GM12878 (cell line): Measurements from ENCODE around the gene CD52. TPM values are rescaled to one million over a fixed set of nuclear protein-coding genes. Genes with fewer than 3 reads are reported as not detected.
A peak's percentile ranks its signal among the peaks of the same experiment; 100 is the strongest.

ENCODE experiments used
- ATAC-seq: fragments of 200-7000 bp; cut with Tn5 transposase; 3 replicates; pipeline ENCODE4 v1.9.1; 2020; ENCODE audit warnings: mild to moderate bottlenecking, moderate library complexity
- Bru-seq: library from RNA; stranded (reverse); fragments of 400-500 nt; gene quantifications from one replicate; lab custom pipeline; 2021; lab: Mats Ljungman, UMichigan
- BruChase-seq, 2 experiments: library from RNA; stranded (reverse); fragments of 400-500 nt; gene quantifications; one replicate each; lab custom pipeline; 2021; lab: Mats Ljungman, UMichigan
- BruUV-seq: library from RNA; stranded (reverse); fragments of 400-500 nt; replicated peaks from 2 replicates; lab custom pipeline; 2021; lab: Mats Ljungman, UMichigan
- CTCF ChIA-PET: fragments of 300-600 bp; sonication (Branson Sonifier 250); formaldehyde crosslinking; extraction: SDS; loops from one replicate; lab custom pipeline; 2021; ENCODE audit warnings: inconsistent platforms; lab: Yijun Ruan, JAX
- POLR2A ChIA-PET: fragments of 350-600 bp; formaldehyde crosslinking; extraction: SDS; loops from one replicate; lab custom pipeline; 2021; ENCODE audit warnings: inconsistent platforms; lab: Charles Lee
- RAD21 ChIA-PET: fragments of 300-600 bp; sonication (Branson Sonifier 250); formaldehyde crosslinking; loops from one replicate; lab custom pipeline; 2023; ENCODE audit warnings: antibody characterized with exemption; ENCODE audit not compliant: unreplicated experiment; lab: Charles Lee
- SMC1A ChIA-PET: fragments of 300-600 bp; sonication (Branson Sonifier 250); formaldehyde crosslinking; loops from one replicate; lab custom pipeline; 2023; ENCODE audit not compliant: unreplicated experiment, uncharacterized antibody; lab: Charles Lee
- DNase-seq: peaks from one replicate; pipeline ENCODE4 v3.0.0-alpha.2; 2011; ENCODE audit warnings: low read depth, low spot score
- FAIRE-seq: peaks from 3 replicates; lab custom pipeline; 2011; peaks lifted over from hg19 to GRCh38; lab: Jason Lieb, UNC
- H2AFZ ChIP-seq: 2 replicates; pipeline ENCODE4 v1.6.0; 2011; ENCODE audit warnings: low read depth, low read length, control low read depth; ENCODE audit not compliant: control insufficient read depth
- H3K27ac ChIP-seq: 2 replicates; pipeline ENCODE4 v1.5.1; 2011; ENCODE audit warnings: control low read depth; ENCODE audit not compliant: control insufficient read depth, insufficient read depth
- H3K27me3 ChIP-seq, 2 experiments: replicated peaks in 1 of 2; 2 replicates each; pipeline versions ENCODE4 v1.6.0 to v1.6.1; 2011; ENCODE audit warnings: low read length in 1 of 2; ENCODE audit not compliant: control insufficient read depth in 2 of 2, insufficient read depth in 2 of 2
- H3K36me3 ChIP-seq, 2 experiments: 2 replicates each; pipeline ENCODE4 v1.5.1; 2011; ENCODE audit warnings: low read length in 1 of 2; ENCODE audit not compliant: control insufficient read depth in 2 of 2, insufficient read depth in 2 of 2
- H3K4me1 ChIP-seq: 2 replicates; pipeline ENCODE4 v1.6.1; 2011; ENCODE audit warnings: mild to moderate bottlenecking, low read length, moderate library complexity, mixed read lengths; ENCODE audit not compliant: control insufficient read depth, insufficient read depth
- H3K4me2 ChIP-seq: 2 replicates; pipeline ENCODE4 v1.6.0; 2011; ENCODE audit warnings: control low read depth; ENCODE audit not compliant: control insufficient read depth, insufficient read depth
- H3K4me3 ChIP-seq: fragments of 200-600 bp; sonication (generic); 2 replicates; pipeline ENCODE4 v1.5.1; 2016
- H3K79me2 ChIP-seq: 2 replicates; pipeline ENCODE4 v1.6.0; 2011; ENCODE audit warnings: low read length; ENCODE audit not compliant: control insufficient read depth, insufficient read depth
- H3K9ac ChIP-seq: 2 replicates; pipeline ENCODE4 v1.8.0; 2011; ENCODE audit warnings: low read length, control low read depth, mixed read lengths; ENCODE audit not compliant: control insufficient read depth, insufficient read depth
- H3K9me3 ChIP-seq: replicated peaks from 3 replicates; pipeline ENCODE4 v1.5.1; 2011; ENCODE audit warnings: mild to moderate bottlenecking, low read length; ENCODE audit not compliant: control insufficient read depth, insufficient read depth
- H4K20me1 ChIP-seq: 2 replicates; pipeline ENCODE4 v1.6.0; 2011; ENCODE audit not compliant: control insufficient read depth, insufficient read depth
- ATF2 ChIP-seq: IDR thresholded peaks from 2 replicates; pipeline ENCODE4 v1.6.1; 2012; ENCODE audit warnings: low read length, inconsistent platforms
- ATF7 ChIP-seq: fragments of 450-650 bp; IDR thresholded peaks from 2 replicates; pipeline ENCODE4 v1.6.1; 2016; ENCODE audit warnings: low read depth, mild to moderate bottlenecking
- EP300 ChIP-seq, 2 experiments: fragments of 150-350 bp in 1 of 2; IDR thresholded peaks; 2 replicates each; pipeline ENCODE4 v1.6.1; 2011 to 2012; ENCODE audit warnings: low read depth in 2 of 2, low read length in 2 of 2, borderline replicate concordance in 1 of 2, improper control_type of control experiment in 1 of 2, inconsistent platforms in 1 of 2; ENCODE audit not compliant: control insufficient read depth in 1 of 2
- GATAD2B ChIP-seq: fragments of 450-650 bp; conservative IDR thresholded peaks from 2 replicates; pipeline ENCODE4 v1.6.1; 2017; ENCODE audit warnings: low read depth, mild to moderate bottlenecking, moderate library complexity
- HCFC1 ChIP-seq: fragments of 150-350 bp; IDR thresholded peaks from 2 replicates; pipeline ENCODE4 v1.6.1; 2014; ENCODE audit warnings: low read length
- MEF2B ChIP-seq: fragments of 450-650 bp; IDR thresholded peaks from 2 replicates; pipeline ENCODE4 v1.6.1; 2018; ENCODE audit warnings: mild to moderate bottlenecking, moderate library complexity; ENCODE audit not compliant: partially characterized antibody, poor library complexity, severe bottlenecking
- MLLT1 ChIP-seq: fragments of 450-650 bp; IDR thresholded peaks from 2 replicates; pipeline ENCODE4 v1.6.1; 2016; ENCODE audit warnings: mild to moderate bottlenecking
- MYB ChIP-seq: fragments of 150-350 bp; IDR thresholded peaks from 2 replicates; pipeline ENCODE4 v1.6.1; 2014; ENCODE audit warnings: mild to moderate bottlenecking, low read depth, low read length, borderline replicate concordance
- POLR2AphosphoS5 ChIP-seq: IDR thresholded peaks from 2 replicates; pipeline ENCODE4 v1.6.1; 2011; ENCODE audit warnings: mild to moderate bottlenecking, low read length, inconsistent platforms
- RCOR1 ChIP-seq: conservative IDR thresholded peaks from 2 replicates; pipeline ENCODE4 v1.6.1; 2012; ENCODE audit warnings: low read depth, low read length, improper control_type of control experiment
- RFX5 ChIP-seq: IDR thresholded peaks from 2 replicates; pipeline ENCODE4 v1.6.1; 2011; ENCODE audit warnings: low read depth, low read length, improper control_type of control experiment
- RUNX3 ChIP-seq: IDR thresholded peaks from 2 replicates; pipeline ENCODE4 v1.6.1; 2012; ENCODE audit warnings: low read length, inconsistent platforms
- SREBF2 ChIP-seq: IDR thresholded peaks from 2 replicates; pipeline ENCODE4 v1.6.1; 2012; ENCODE audit warnings: mild to moderate bottlenecking, low read length
- ZNF274 ChIP-seq: IDR thresholded peaks from one replicate; pipeline ENCODE4 v1.8.0; 2011; ENCODE audit not compliant: insufficient read length, insufficient read depth
- ZZZ3 ChIP-seq: IDR thresholded peaks from 2 replicates; pipeline ENCODE4 v1.6.1; 2011; ENCODE audit warnings: low read depth; ENCODE audit not compliant: control insufficient read depth, insufficient read length
- WGBS: methylation state at CpG from one replicate; pipeline ENCODE4 v1.1.6; 2016; ENCODE audit warnings: low lambda C conversion rate; ENCODE audit not compliant: insufficient replicate concordance, insufficient coverage; ENCODE audit errors: missing lambda C conversion rate; 5-methylcytosine and 5-hydroxymethylcytosine counted together
- in situ Hi-C: fragments of 300-500 bp; cut with MboI; formaldehyde crosslinking; loops from 9 replicates; pipeline ENCODE4 v1.14.3; 2018; ENCODE audit warnings: mixed read lengths
- intact Hi-C: fragments of 100-400 bp; cut with micrococcal nuclease; formaldehyde crosslinking; loops from one replicate; pipeline ENCODE4 v1.14.2; 2022; ENCODE audit not compliant: unreplicated experiment
- long read RNA-seq, 2 experiments: library from polyadenylated mRNA; unstranded; transcript quantifications; one replicate each; pipeline ENCODE4 v2.0.0, GENCODE V29; 2019 to 2020
- polyA minus RNA-seq, 3 experiments: library from RNA; depleted of rRNA, polyadenylated mRNA; stranded (reverse); fragments of >200 nt; gene quantifications; 2 replicates each; pipeline ENCODE4 v1.2.3, GENCODE V29; 2011
- polyA plus RNA-seq, 11 experiments: library from polyadenylated mRNA; depleted of rRNA in 4 of 11; unstranded in 6 of 11; stranded (reverse) in 5 of 11; fragments of >200 nt; fragmentation: Nextera tagmentation in 4 of 11; fragmentation: Illumina TruSeq in 1 of 11; extraction: Ambion mirVana in 4 of 11; extraction: Trizol in 1 of 11; gene quantifications; 1 replicate in 1 of 11; 2 replicates in 10 of 11; pipeline versions ENCODE4 v1.2.1 to v1.2.3, GENCODE V29; 2011 to 2016; ENCODE audit warnings: inconsistent platforms in 2 of 11, missing spikeins in 2 of 11, low read depth in 1 of 11
- total RNA-seq, 4 experiments: library from RNA; depleted of rRNA in 3 of 4; stranded (reverse); fragments of >200 nt in 3 of 4; fragmentation: Illumina TruSeq in 1 of 4; extraction: Trizol in 1 of 4; gene quantifications; 2 replicates each; pipeline versions ENCODE4 v1.2.1 to v1.2.3, GENCODE V29; 2013 to 2021

The CD52 gene
- 30.6 and 34.5 TPM in 2 replicates for total RNA-seq (2013; cell fraction: nucleolus; rRNA removed)
- total RNA-seq (2014; rRNA removed): 237 and 262 TPM in 2 replicates
- total RNA-seq (2014; rRNA removed; fragmentation: Illumina TruSeq; extraction: Trizol): 637 and 673 TPM in 2 replicates
- 291 and 301 TPM in 2 replicates for total RNA-seq (2021)
- 736 TPM for polyA plus RNA-seq (2011; ENCODE audit: low read depth)
- polyA plus RNA-seq (2011; rRNA removed): 453 and 508 TPM in 2 replicates
- polyA plus RNA-seq (2011; cell fraction: cytosol; rRNA removed): 356 and 918 TPM in 2 replicates
- polyA plus RNA-seq (2011; cell fraction: nucleus; rRNA removed): 146 and 442 TPM in 2 replicates
- 451 and 734 TPM in 2 replicates for polyA plus RNA-seq (2012)
- polyA plus RNA-seq (2014; fragmentation: Illumina TruSeq; extraction: Trizol): 882 and 1,118 TPM in 2 replicates
- polyA plus RNA-seq (2014; fragmentation: Nextera tagmentation; extraction: Ambion mirVana): 1,000 to 10,000 TPM; 2,664 to 2,736 TPM
- polyA plus RNA-seq (2014; rRNA removed): 488 and 610 TPM in 2 replicates
- 100 to 1,000 TPM; 382 to 390 TPM for polyA plus RNA-seq (2016; fragmentation: Nextera tagmentation; extraction: Ambion mirVana)
- 113 and 183 TPM in 2 replicates for polyA minus RNA-seq (2011; rRNA and poly(A)+ RNA removed)
- polyA minus RNA-seq (2011; cell fraction: cytosol; rRNA and poly(A)+ RNA removed): 30.9 and 34.6 TPM in 2 replicates
- polyA minus RNA-seq (2011; cell fraction: nucleus; rRNA and poly(A)+ RNA removed): 33.2 and 36.3 TPM in 2 replicates
- percentile 96 among the genes with signal in this experiment for Bru-seq, nascent RNA
- percentile 93 among the genes with signal in this experiment for BruChase-seq, experiment 1, labeled RNA remaining after a 6-hour chase
- percentile 93 among the genes with signal in this experiment for BruChase-seq, experiment 2, labeled RNA remaining after a 2-hour chase
- long read RNA-seq, experiment 1, transcript CD52-201 (2 exons, 468 nt): major isoform, 46 of 46 reads
- long read RNA-seq, experiment 1, partial matches to known transcripts: 0 of 46 reads
- long read RNA-seq, experiment 1, other reads (novel, unspliced or antisense): 0 of 46 reads
- long read RNA-seq, experiment 2, transcript CD52-201 (2 exons, 468 nt): major isoform, 92 of 99 reads
- long read RNA-seq, experiment 2, partial matches to known transcripts: 1 of 99 reads
- long read RNA-seq, experiment 2, other reads (novel, unspliced or antisense): 6 of 99 reads

GRCh38 chr1:26317612-26318337 is at the start of gene CD52:
Gene CD52 (plus strand): TSS chr1:26317958. CDS start chr1:26318018, 60 bp downstream.
- Histone ChIP-seq H3K79me2 (peaks cover 23% of the 10 kb centered on the region), H3K9me3 (no peaks in the 10 kb centered on the region), H3K27me3 (no peaks in the 10 kb centered on the region), H3K4me3 (peak within 1 kb of the TSS; percentile 96), H3K36me3 (peaks cover 0 to 3% of the 10 kb centered on the region in 2 experiments; a peak in 1 of 4 replicates), H4K20me1 (no peaks in the 10 kb centered on the region), H2AFZ (peak within 1 kb of the TSS; percentile 20), H3K4me2 (peak within 1 kb of the TSS; percentile 57), H3K27ac (peak within 1 kb of the TSS; percentile 89), H3K9ac (peak within 1 kb of the TSS; percentile 57), H3K4me1 (peaks cover 59% of the 10 kb centered on the region)
- intact Hi-C loops: loop anchor here (5.0 kb wide), 2 partner anchors 80 to 210 kb away; no protein-coding TSS in a partner anchor
- ChIA-PET SMC1A (interaction anchor here (0.6 to 14.9 kb wide), 5 partner anchors 10 to 148 kb away, joined by 3 to 474 read pairs (median 40); partner anchors contain the start of genes SH3BGRL3, UBXN11 and ZNF593), POLR2A (interaction anchor here (0.6 to 10.6 kb wide), 10 partner anchors 11 to 1161 kb away, joined by 4 to 253 read pairs (median 6); partner anchors contain the start of genes CEP85, HMGN2, SH3BGRL3 and UBXN11), CTCF (interaction anchor here (0.6 to 11.6 kb wide), 16 partner anchors 8 to 463 kb away, joined by 3 to 879 read pairs (median 4); partner anchors contain the start of genes CEP85, PAFAH2, SH3BGRL3 and ZNF593), RAD21 (interaction anchor here (1.0 to 10.4 kb wide), 13 partner anchors 10 to 225 kb away, joined by 3 to 477 read pairs (median 6); partner anchors contain the start of genes CEP85, SH3BGRL3, UBXN11 and ZNF593)
- 2% methylated on average over 12 of the region's 12 CpGs for WGBS
- peak; percentile 75 for ATAC-seq
- in situ Hi-C loops: no loop called here
- peak; percentile 65 for DNase-seq
- FAIRE-seq: peak; percentile 78
- TSS peak; percentile 93 for BruUV-seq
- TF ChIP-seq RCOR1 (no peak), SREBF2 (no peak), RUNX3 (peak; percentile 37; the same call in 1 of the 2 replicates), HCFC1 (no peak), MEF2B (no peak), MLLT1 (peak; percentile 50; the same call in 1 of the 2 replicates), ZNF274 (no peak), POLR2AphosphoS5 (peak; percentile 77; the same call in 1 of the 2 replicates), ATF2 (no peak; the same call in 1 of the 2 replicates), ATF7 (peak; percentile 20; the same call in 1 of the 2 replicates), GATAD2B (no peak), RFX5 (no peak), EP300 (IDR thresholded peaks at IDR 0.05; ENCODE audit: borderline replicate concordance in 1 of 2, control insufficient read depth in 1 of 2, low read depth in 2 of 2, low read length in 2 of 2) (no peak), ZZZ3 (no peak), MYB (no peak)
